IPS DF 6.9 (cell line): Measurements from ENCODE around the gene SSBP1.
"Not testable (repeated sequence)": the region's sequence is repeated elsewhere in the genome, so short reads cannot be mapped to it uniquely, and the experiment has no call there.

ENCODE experiments used
- DNase-seq: peaks from one replicate; pipeline ENCODE4 v3.0.0-alpha.2; 2013; ENCODE audit warnings: low read depth, low spot score
- H3K27ac ChIP-seq: one replicate; pipeline ENCODE4 v1.5.1; 2013; ENCODE audit warnings: low read length, control low read depth
- H3K27me3 ChIP-seq: 2 replicates; pipeline ENCODE4 v1.6.1; 2013; ENCODE audit warnings: mild to moderate bottlenecking, low read length; ENCODE audit not compliant: control insufficient read depth, insufficient read depth
- H3K36me3 ChIP-seq: 2 replicates; pipeline ENCODE4 v1.6.1; 2013; ENCODE audit warnings: low read length; ENCODE audit not compliant: control insufficient read depth, insufficient read depth
- H3K4me1 ChIP-seq: 2 replicates; pipeline ENCODE4 v1.6.1; 2013; ENCODE audit warnings: low read length; ENCODE audit not compliant: control insufficient read depth, insufficient read depth
- H3K4me3 ChIP-seq: 2 replicates; pipeline ENCODE4 v1.5.1; 2013; ENCODE audit warnings: mild to moderate bottlenecking, low read length
- H3K9me3 ChIP-seq: 2 replicates; pipeline ENCODE4 v1.6.1; 2013; ENCODE audit warnings: low read length, inconsistent platforms; ENCODE audit not compliant: control insufficient read depth, insufficient read depth
- WGBS: extraction: QIAGEN DNeasy Blood & Tissue Kit; methylation state at CpG from one replicate; pipeline ENCODE4 v1.1.7; 2013; ENCODE audit warnings: mixed read lengths, missing lambda C conversion rate; ENCODE audit not compliant: insufficient read length, insufficient coverage; 5-methylcytosine and 5-hydroxymethylcytosine counted together

Gene SSBP1

GRCh38 chr7:141754939-141755338 lies 16.8 kb downstream of the SSBP1 start:
- no CpG with 5 or more reads among the region's 6 CpGs for WGBS
- peak; percentile 39 for DNase-seq
- H3K4me1 ChIP-seq, result no peaks in the 10 kb centered on the region
- no peak overlapping the region for H3K27ac ChIP-seq
- H3K4me3 ChIP-seq, result no peak overlapping the region
- H3K36me3 ChIP-seq, result peaks cover 23% of the 10 kb centered on the region; the same call in 1 of the 2 replicates
- no peaks in the 10 kb centered on the region for H3K27me3 ChIP-seq
- H3K9me3 ChIP-seq, result peaks cover 2% of the 10 kb centered on the region

GRCh38 chr7:141763797-141764196 lies 25.6 kb downstream of the SSBP1 start, which contains the start of gene TAS2R3:
Gene TAS2R3, plus strand, starts transcription at chr7:141764097. Its CDS starts 62 bp downstream, at chr7:141764159.
- H3K4me1 ChIP-seq, result no peaks in the 10 kb centered on the region
- no peak for DNase-seq
- H3K27ac ChIP-seq, result no peak within 1 kb of the TSS
- peaks cover 6% of the 10 kb centered on the region; the same call in 1 of the 2 replicates for H3K36me3 ChIP-seq
- H3K9me3 ChIP-seq, result no peaks in the 10 kb centered on the region
- H3K4me3 ChIP-seq, result no peak within 1 kb of the TSS
- no CpG with 5 or more reads among the region's 3 CpGs for whole genome bisulfite sequencing
- H3K27me3 ChIP-seq, result no peaks in the 10 kb centered on the region

GRCh38 chr7:141770083-141770583 lies 32.0 kb downstream of the SSBP1 start:
- not testable (repeated sequence) for DNase-seq, H3K36me3 ChIP-seq, H3K4me3 ChIP-seq, H3K4me1 ChIP-seq, H3K27ac ChIP-seq, H3K9me3 ChIP-seq, H3K27me3 ChIP-seq
- WGBS, result no CpG with 5 or more reads among the region's 3 CpGs

GRCh38 chr7:141776374-141776773 lies 38.2 kb downstream of the SSBP1 start, which contains the start of gene TAS2R4:
Gene TAS2R4, plus strand, starts transcription at chr7:141776674. Its CDS starts 1,815 bp downstream, at chr7:141778489.
- H3K36me3 ChIP-seq, result no peaks in the 10 kb centered on the region
- no peak within 1 kb of the TSS for H3K27ac ChIP-seq
- no CpG with 5 or more reads among the region's 1 CpG for WGBS
- DNase-seq, result no peak
- H3K9me3 ChIP-seq, result no peaks in the 10 kb centered on the region
- no peak within 1 kb of the TSS for H3K4me3 ChIP-seq
- no peaks in the 10 kb centered on the region for H3K27me3 ChIP-seq
- no peaks in the 10 kb centered on the region for H3K4me1 ChIP-seq

- Histone ChIP-seq H3K4me3 (no peak overlapping the region), H3K36me3 (no peaks in the 10 kb centered on the region)
- WGBS, result 100% methylated on average over 1 of the region's 13 CpGs
These were observed 47.8 kb downstream of the SSBP1 start for GRCh38 chr7:141785706-141786552.

GRCh38 chr7:141788296-141788695 lies 50.1 kb downstream of the SSBP1 start:
- Histone ChIP-seq H3K36me3 (no peaks in the 10 kb centered on the region), H3K27ac (no peak overlapping the region), H3K4me1 (no peaks in the 10 kb centered on the region), H3K4me3 (no peak overlapping the region), H3K27me3 (no peaks in the 10 kb centered on the region), H3K9me3 (no peaks in the 10 kb centered on the region)
- no CpG with 5 or more reads among the region's 2 CpGs for WGBS
- no peak for DNase-seq

More at GRCh38 chr7:141785706-141786552, 47.8 kb downstream of the SSBP1 start:
- no peak overlapping the region for H3K27ac ChIP-seq
- H3K9me3 ChIP-seq, result no peaks in the 10 kb centered on the region
- no peaks in the 10 kb centered on the region for H3K27me3 ChIP-seq
- H3K4me1 ChIP-seq, result no peaks in the 10 kb centered on the region
- DNase-seq, result peak; percentile 27

GRCh38 chr7:141789917-141790316 lies 51.8 kb downstream of the SSBP1 start, which contains the start of gene TAS2R5:
Gene TAS2R5, plus strand, starts transcription at chr7:141790217. Its CDS starts 145 bp downstream, at chr7:141790362.
- Histone ChIP-seq H3K4me3 (no peak within 1 kb of the TSS), H3K27ac (no peak within 1 kb of the TSS), H3K9me3 (no peaks in the 10 kb centered on the region), H3K4me1 (no peaks in the 10 kb centered on the region), H3K27me3 (no peaks in the 10 kb centered on the region), H3K36me3 (no peaks in the 10 kb centered on the region)
- WGBS, result no CpG with 5 or more reads among the region's 5 CpGs
- DNase-seq, result no peak

- DNase-seq, result no peak
These were observed 54.4 kb downstream of the SSBP1 start for GRCh38 chr7:141792526-141792925.

More at GRCh38 chr7:141792526-141792925, 54.4 kb downstream of the SSBP1 start:
- no peak overlapping the region for H3K27ac ChIP-seq
- no peaks in the 10 kb centered on the region for H3K4me1 ChIP-seq
- H3K4me3 ChIP-seq, result no peak overlapping the region
- H3K36me3 ChIP-seq, result no peaks in the 10 kb centered on the region
- H3K27me3 ChIP-seq, result no peaks in the 10 kb centered on the region
- H3K9me3 ChIP-seq, result no peaks in the 10 kb centered on the region
- no CpG with 5 or more reads among the region's 2 CpGs for WGBS
